GM23338 (cell line): ENCODE data around the gene OLA1. TPM values are rescaled to one million over a fixed set of nuclear protein-coding genes. Genes with fewer than 3 reads are reported as not detected.
A peak's percentile ranks its signal among the peaks of the same experiment; 100 is the strongest.

ENCODE experiments used
- ATAC-seq: fragments of 200-7000 bp; cut with Tn5 transposase; 3 replicates; pipeline ENCODE4 v1.9.1; 2020
- DNase-seq: peaks from one replicate; pipeline ENCODE4 v3.0.0-alpha.2; 2015; ENCODE audit warnings: low spot score
- H2AFZ ChIP-seq: fragments of 200-600 bp; sonication (generic); 2 replicates; pipeline ENCODE4 v1.8.0; 2016; ENCODE audit warnings: antibody characterized with exemption, mild to moderate bottlenecking, moderate library complexity
- H3F3A ChIP-seq: fragments of 200-600 bp; sonication (generic); replicated peaks from 2 replicates; pipeline ENCODE4 v1.8.0; 2017; ENCODE audit warnings: antibody characterized with exemption, mixed run types, low read depth
- H3K27ac ChIP-seq: fragments of 200-600 bp; sonication (generic); 2 replicates; pipeline ENCODE4 v1.6.1; 2016; ENCODE audit warnings: low read depth
- H3K27me3 ChIP-seq: fragments of 200-600 bp; sonication (generic); 2 replicates; pipeline ENCODE4 v1.8.0; 2016; ENCODE audit warnings: mild to moderate bottlenecking, mixed run types, moderate library complexity; ENCODE audit not compliant: insufficient read depth
- H3K36me3 ChIP-seq: fragments of 200-600 bp; sonication (generic); 2 replicates; pipeline ENCODE4 v1.8.0; 2016; ENCODE audit warnings: mild to moderate bottlenecking; ENCODE audit not compliant: insufficient read depth
- H3K4me1 ChIP-seq: fragments of 200-600 bp; sonication (generic); 2 replicates; pipeline ENCODE4 v1.8.0; 2016; ENCODE audit warnings: mild to moderate bottlenecking, moderate library complexity; ENCODE audit not compliant: insufficient read depth
- H3K4me2 ChIP-seq: fragments of 200-600 bp; sonication (generic); 2 replicates; pipeline ENCODE4 v1.7.1; 2017; ENCODE audit warnings: mixed run types
- H3K4me3 ChIP-seq: fragments of 200-600 bp; sonication (generic); 2 replicates; pipeline ENCODE4 v1.6.1; 2016; ENCODE audit warnings: mixed run types
- H3K79me2 ChIP-seq: fragments of 200-600 bp; sonication (generic); replicated peaks from 2 replicates; pipeline ENCODE4 v1.8.0; 2017; ENCODE audit warnings: mild to moderate bottlenecking; ENCODE audit not compliant: insufficient read depth
- H3K9me2 ChIP-seq: fragments of 200-600 bp; sonication (generic); 2 replicates; pipeline ENCODE4 v1.8.0; 2017; ENCODE audit not compliant: insufficient read depth
- H4K20me1 ChIP-seq: fragments of 200-600 bp; sonication (generic); replicated peaks from 2 replicates; pipeline ENCODE4 v1.8.0; 2017; ENCODE audit warnings: mild to moderate bottlenecking; ENCODE audit not compliant: insufficient read depth
- H3K27ac Mint-ChIP-seq: 2 replicates; pipeline ENCODE4 v1.8.0; 2020; ENCODE audit warnings: inconsistent platforms, mild to moderate bottlenecking, moderate library complexity, mixed read lengths
- H3K27me3 Mint-ChIP-seq: 3 replicates; pipeline ENCODE4 v1.8.0; 2022; ENCODE audit warnings: low read depth, mild to moderate bottlenecking, moderate library complexity, mixed read lengths, inconsistent platforms; ENCODE audit not compliant: insufficient read depth, poor library complexity
- H3K36me3 Mint-ChIP-seq: 3 replicates; pipeline ENCODE4 v1.8.0; 2021; ENCODE audit warnings: low read depth, mild to moderate bottlenecking, inconsistent platforms, moderate library complexity, mixed read lengths
- H3K4me1 Mint-ChIP-seq: 3 replicates; pipeline ENCODE4 v1.8.0; 2020; ENCODE audit warnings: mild to moderate bottlenecking, inconsistent platforms, mixed read lengths
- H3K4me3 Mint-ChIP-seq: 3 replicates; pipeline ENCODE4 v1.8.0; 2021; ENCODE audit warnings: moderate library complexity, mild to moderate bottlenecking, inconsistent platforms, mixed read lengths
- H3K9me3 Mint-ChIP-seq: 3 replicates; pipeline ENCODE4 v1.8.0; 2020; ENCODE audit warnings: moderate library complexity, mild to moderate bottlenecking, inconsistent platforms, mixed read lengths
- EZH2 ChIP-seq: fragments of 200-600 bp; sonication (generic); IDR thresholded peaks from one replicate; pipeline ENCODE4 v1.8.0; 2017; ENCODE audit warnings: antibody characterized with exemption, mild to moderate bottlenecking, low read depth; ENCODE audit not compliant: unreplicated experiment
- ZNF114 ChIP-seq: fragments of 250-450 bp; sonication (Bioruptor Pico); IDR thresholded peaks from 2 replicates; pipeline ENCODE4 v1.5.0; 2020; ENCODE audit warnings: mild to moderate bottlenecking, moderate library complexity
- polyA plus RNA-seq: library from polyadenylated mRNA; unstranded; fragments of >200 nt; fragmentation: Nextera tagmentation; extraction: Ambion mirVana; gene quantifications from 2 replicates; pipeline ENCODE4 v1.2.1, GENCODE V29; 2016
- total RNA-seq: library from RNA; depleted of rRNA; stranded (reverse); fragments of >200 nt; shearing (Covaris generic); gene quantifications from 2 replicates; pipeline ENCODE4 v1.2.3, GENCODE V29; 2014
- TF ChIP-seq, protein P1 (sequence below): fragments of 250-450 bp; sonication (Bioruptor Pico); IDR thresholded peaks from 2 replicates; pipeline ENCODE4 v1.5.0; 2020; ENCODE audit warnings: mild to moderate bottlenecking, moderate library complexity
- TF ChIP-seq, protein P2 (sequence below): IDR thresholded peaks from 2 replicates; pipeline ENCODE4 v1.6.1; 2016; ENCODE audit warnings: antibody characterized with exemption

OLA1 gene
- total and polyA plus RNA-seq, 2 experiments from 2014 or later: 104 to 242 TPM

DNA sequence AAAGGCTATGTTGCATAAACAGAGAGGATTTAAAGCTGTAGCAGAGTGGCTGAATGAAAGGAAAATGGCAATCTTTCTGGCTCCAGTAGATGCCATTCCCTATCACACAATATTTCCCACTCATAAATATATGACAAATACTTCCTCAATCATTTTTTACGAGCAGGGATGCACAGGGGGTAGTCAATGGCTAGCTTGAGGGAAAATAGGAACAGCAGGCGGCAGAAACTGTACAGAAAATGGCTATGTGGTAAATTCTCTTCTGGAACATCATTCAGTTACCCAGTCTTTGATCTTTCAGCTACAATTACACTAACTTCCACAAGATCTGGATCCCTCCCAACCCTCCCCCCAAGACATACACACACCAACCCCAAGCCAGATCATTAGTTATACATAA lies 127.2 kb downstream of the OLA1 start (continued):
- TF ChIP-seq, protein P1, sequence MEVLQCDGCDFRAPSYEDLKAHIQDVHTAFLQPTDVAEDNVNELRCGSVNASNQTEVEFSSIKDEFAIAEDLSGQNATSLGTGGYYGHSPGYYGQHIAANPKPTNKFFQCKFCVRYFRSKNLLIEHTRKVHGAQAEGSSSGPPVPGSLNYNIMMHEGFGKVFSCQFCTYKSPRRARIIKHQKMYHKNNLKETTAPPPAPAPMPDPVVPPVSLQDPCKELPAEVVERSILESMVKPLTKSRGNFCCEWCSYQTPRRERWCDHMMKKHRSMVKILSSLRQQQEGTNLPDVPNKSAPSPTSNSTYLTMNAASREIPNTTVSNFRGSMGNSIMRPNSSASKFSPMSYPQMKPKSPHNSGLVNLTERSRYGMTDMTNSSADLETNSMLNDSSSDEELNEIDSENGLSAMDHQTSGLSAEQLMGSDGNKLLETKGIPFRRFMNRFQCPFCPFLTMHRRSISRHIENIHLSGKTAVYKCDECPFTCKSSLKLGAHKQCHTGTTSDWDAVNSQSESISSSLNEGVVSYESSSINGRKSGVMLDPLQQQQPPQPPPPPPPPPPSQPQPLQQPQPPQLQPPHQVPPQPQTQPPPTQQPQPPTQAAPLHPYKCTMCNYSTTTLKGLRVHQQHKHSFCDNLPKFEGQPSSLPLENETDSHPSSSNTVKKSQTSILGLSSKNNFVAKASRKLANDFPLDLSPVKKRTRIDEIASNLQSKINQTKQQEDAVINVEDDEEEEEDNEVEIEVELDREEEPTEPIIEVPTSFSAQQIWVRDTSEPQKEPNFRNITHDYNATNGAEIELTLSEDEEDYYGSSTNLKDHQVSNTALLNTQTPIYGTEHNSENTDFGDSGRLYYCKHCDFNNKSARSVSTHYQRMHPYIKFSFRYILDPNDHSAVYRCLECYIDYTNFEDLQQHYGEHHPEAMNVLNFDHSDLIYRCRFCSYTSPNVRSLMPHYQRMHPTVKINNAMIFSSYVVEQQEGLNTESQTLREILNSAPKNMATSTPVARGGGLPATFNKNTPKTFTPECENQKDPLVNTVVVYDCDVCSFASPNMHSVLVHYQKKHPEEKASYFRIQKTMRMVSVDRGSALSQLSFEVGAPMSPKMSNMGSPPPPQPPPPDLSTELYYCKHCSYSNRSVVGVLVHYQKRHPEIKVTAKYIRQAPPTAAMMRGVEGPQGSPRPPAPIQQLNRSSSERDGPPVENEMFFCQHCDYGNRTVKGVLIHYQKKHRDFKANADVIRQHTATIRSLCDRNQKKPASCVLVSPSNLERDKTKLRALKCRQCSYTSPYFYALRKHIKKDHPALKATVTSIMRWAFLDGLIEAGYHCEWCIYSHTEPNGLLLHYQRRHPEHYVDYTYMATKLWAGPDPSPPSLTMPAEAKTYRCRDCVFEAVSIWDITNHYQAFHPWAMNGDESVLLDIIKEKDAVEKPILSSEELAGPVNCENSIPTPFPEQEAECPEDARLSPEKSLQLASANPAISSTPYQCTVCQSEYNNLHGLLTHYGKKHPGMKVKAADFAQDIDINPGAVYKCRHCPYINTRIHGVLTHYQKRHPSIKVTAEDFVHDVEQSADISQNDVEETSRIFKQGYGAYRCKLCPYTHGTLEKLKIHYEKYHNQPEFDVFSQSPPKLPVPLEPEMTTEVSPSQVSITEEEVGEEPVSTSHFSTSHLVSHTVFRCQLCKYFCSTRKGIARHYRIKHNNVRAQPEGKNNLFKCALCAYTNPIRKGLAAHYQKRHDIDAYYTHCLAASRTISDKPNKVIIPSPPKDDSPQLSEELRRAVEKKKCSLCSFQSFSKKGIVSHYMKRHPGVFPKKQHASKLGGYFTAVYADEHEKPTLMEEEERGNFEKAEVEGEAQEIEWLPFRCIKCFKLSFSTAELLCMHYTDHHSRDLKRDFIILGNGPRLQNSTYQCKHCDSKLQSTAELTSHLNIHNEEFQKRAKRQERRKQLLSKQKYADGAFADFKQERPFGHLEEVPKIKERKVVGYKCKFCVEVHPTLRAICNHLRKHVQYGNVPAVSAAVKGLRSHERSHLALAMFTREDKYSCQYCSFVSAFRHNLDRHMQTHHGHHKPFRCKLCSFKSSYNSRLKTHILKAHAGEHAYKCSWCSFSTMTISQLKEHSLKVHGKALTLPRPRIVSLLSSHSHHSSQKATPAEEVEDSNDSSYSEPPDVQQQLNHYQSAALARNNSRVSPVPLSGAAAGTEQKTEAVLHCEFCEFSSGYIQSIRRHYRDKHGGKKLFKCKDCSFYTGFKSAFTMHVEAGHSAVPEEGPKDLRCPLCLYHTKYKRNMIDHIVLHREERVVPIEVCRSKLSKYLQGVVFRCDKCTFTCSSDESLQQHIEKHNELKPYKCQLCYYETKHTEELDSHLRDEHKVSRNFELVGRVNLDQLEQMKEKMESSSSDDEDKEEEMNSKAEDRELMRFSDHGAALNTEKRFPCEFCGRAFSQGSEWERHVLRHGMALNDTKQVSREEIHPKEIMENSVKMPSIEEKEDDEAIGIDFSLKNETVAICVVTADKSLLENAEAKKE (CRISPR knock-in tag): no peak

DNA sequence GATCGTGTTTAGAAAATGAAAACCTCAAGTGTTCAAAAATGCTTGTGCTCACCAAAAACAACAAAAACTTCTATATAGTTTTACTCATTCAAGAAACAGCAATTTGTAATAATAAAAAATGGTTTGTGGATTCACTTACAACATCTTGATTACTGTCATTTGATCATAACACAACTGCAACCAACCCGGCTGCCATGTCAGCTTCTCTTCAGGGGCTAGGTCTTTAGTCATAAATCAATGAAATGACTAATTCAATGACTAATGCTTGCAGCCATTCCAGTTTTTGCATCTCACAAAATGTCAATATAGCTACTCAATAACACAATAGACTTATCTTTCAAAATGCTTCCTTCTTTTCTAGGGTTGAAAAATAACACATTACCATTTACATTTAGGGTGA lies 128.0 kb downstream of the OLA1 start:
- H3F3A ChIP-seq: peaks cover 7% of the 10 kb centered on the region
- DNase-seq (no peak), ATAC-seq (no peak)
- Mint-ChIP-seq H3K27ac (peak overlapping the region; percentile 87), H3K27me3 (no peaks in the 10 kb centered on the region), H3K4me3 (no peak overlapping the region), H3K4me1 (peaks cover 77% of the 10 kb centered on the region), H3K36me3 (no peaks in the 10 kb centered on the region), H3K9me3 (no peaks in the 10 kb centered on the region)
- TF ChIP-seq EZH2 (no peak), ZNF114 (CRISPR knock-in tag) (no peak)
- TF ChIP-seq, protein P2, sequence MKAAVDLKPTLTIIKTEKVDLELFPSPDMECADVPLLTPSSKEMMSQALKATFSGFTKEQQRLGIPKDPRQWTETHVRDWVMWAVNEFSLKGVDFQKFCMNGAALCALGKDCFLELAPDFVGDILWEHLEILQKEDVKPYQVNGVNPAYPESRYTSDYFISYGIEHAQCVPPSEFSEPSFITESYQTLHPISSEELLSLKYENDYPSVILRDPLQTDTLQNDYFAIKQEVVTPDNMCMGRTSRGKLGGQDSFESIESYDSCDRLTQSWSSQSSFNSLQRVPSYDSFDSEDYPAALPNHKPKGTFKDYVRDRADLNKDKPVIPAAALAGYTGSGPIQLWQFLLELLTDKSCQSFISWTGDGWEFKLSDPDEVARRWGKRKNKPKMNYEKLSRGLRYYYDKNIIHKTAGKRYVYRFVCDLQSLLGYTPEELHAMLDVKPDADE: no peak
- TF ChIP-seq, protein P1 (CRISPR knock-in tag): no peak
- peak overlapping the region; percentile 10 for H3K27ac ChIP-seq
- H3K36me3 ChIP-seq: no peaks in the 10 kb centered on the region
- peaks cover 92% of the 10 kb centered on the region for H3K4me1 ChIP-seq
- peaks cover 9% of the 10 kb centered on the region; the same call in 1 of the 2 replicates for H3K79me2 ChIP-seq
- H3K4me2 ChIP-seq: peak overlapping the region; percentile 43
- no peak overlapping the region for H2AFZ ChIP-seq
- no peaks in the 10 kb centered on the region for H4K20me1 ChIP-seq
- no peaks in the 10 kb centered on the region for H3K27me3 ChIP-seq
- peak overlapping the region; percentile 18; the same call in 1 of the 2 replicates for H3K4me3 ChIP-seq
- H3K9me2 ChIP-seq: no peaks in the 10 kb centered on the region
